Endothelial cell of umbilical vein (primary cell): ENCODE results near the gene E2F2. TPM values are rescaled to one million over a fixed set of nuclear protein-coding genes. Genes with fewer than 3 reads are reported as not detected.

Experiments
- BruUV-seq: library from RNA; stranded (reverse); fragments of 400-500 nt; replicated peaks from 2 replicates; lab custom pipeline; 2021; lab: Mats Ljungman, UMichigan
- CTCF ChIA-PET: fragments of 300-600, 350-600 bp; sonication (Branson Sonifier 250); formaldehyde crosslinking; loops from one replicate; lab custom pipeline; 2021; ENCODE audit warnings: antibody characterized with exemption, inconsistent platforms; lab: Charles Lee
- POLR2A ChIA-PET: fragments of 300-600, 350-600 bp; sonication (Branson Sonifier 250); formaldehyde crosslinking; loops from one replicate; lab custom pipeline; 2021; ENCODE audit warnings: antibody characterized with exemption, inconsistent platforms; lab: Charles Lee
- DNase-seq: peaks from one replicate; pipeline ENCODE4 v3.0.0-alpha.2; 2011; ENCODE audit warnings: low read depth, low spot score
- FAIRE-seq: peaks from 2 replicates; lab custom pipeline; 2011; peaks lifted over from hg19 to GRCh38; lab: Jason Lieb, UNC
- H2AFZ ChIP-seq: 2 replicates; pipeline ENCODE4 v1.6.0; 2012; ENCODE audit warnings: low read depth, low read length, control low read depth, inconsistent platforms
- H3K27ac ChIP-seq: 2 replicates; pipeline ENCODE4 v1.5.1; 2011; ENCODE audit warnings: low read depth, mild to moderate bottlenecking, control low read depth, low read length, moderate library complexity; ENCODE audit not compliant: insufficient read depth
- H3K27me3 ChIP-seq, 2 experiments: 2 replicates each; pipeline versions ENCODE4 v1.6.0 to v1.6.1; 2011; ENCODE audit warnings: low read length in 2 of 2, mixed read lengths in 1 of 2; ENCODE audit not compliant: control insufficient read depth in 2 of 2, insufficient read depth in 2 of 2
- H3K36me3 ChIP-seq, 2 experiments: 2 replicates in 1 of 2; 3 replicates in 1 of 2; pipeline ENCODE4 v1.5.1; 2011; ENCODE audit warnings: low read length in 2 of 2, mild to moderate bottlenecking in 1 of 2, moderate library complexity in 1 of 2; ENCODE audit not compliant: control insufficient read depth in 2 of 2, insufficient read depth in 2 of 2; ENCODE audit errors: extremely low read depth in 1 of 2
- H3K4me1 ChIP-seq: 3 replicates; pipeline ENCODE4 v1.5.1; 2011; ENCODE audit warnings: mild to moderate bottlenecking, low read length; ENCODE audit not compliant: control insufficient read depth, insufficient read depth; ENCODE audit errors: extremely low read depth
- H3K4me2 ChIP-seq: 2 replicates; pipeline ENCODE4 v1.6.1; 2011; ENCODE audit warnings: low read length, control low read depth, mixed read lengths; ENCODE audit not compliant: insufficient read depth
- H3K4me3 ChIP-seq, 3 experiments: fragments of 200-600 bp in 1 of 3; sonication (generic), shearing (Covaris generic) in 1 of 3; replicated peaks in 1 of 3; 2 replicates each; pipeline ENCODE4 v1.5.1; 2011 to 2016; ENCODE audit warnings: control low read depth in 3 of 3, low read length in 3 of 3, mild to moderate bottlenecking in 2 of 3, inconsistent platforms in 1 of 3, low read depth in 1 of 3, moderate library complexity in 1 of 3; ENCODE audit not compliant: insufficient read depth in 1 of 3
- H3K79me2 ChIP-seq: 2 replicates; pipeline ENCODE4 v1.6.0; 2012; ENCODE audit warnings: low read length, inconsistent platforms; ENCODE audit not compliant: control insufficient read depth, insufficient read depth
- H3K9ac ChIP-seq: replicated peaks from 2 replicates; pipeline ENCODE3; 2011; ENCODE audit warnings: low read length, control low read depth; ENCODE audit not compliant: insufficient read depth; ENCODE audit errors: extremely low read depth
- H3K9me1 ChIP-seq: replicated peaks from 3 replicates; pipeline ENCODE4 v1.6.0; 2011; ENCODE audit warnings: mild to moderate bottlenecking, low read length; ENCODE audit not compliant: control insufficient read depth, insufficient read depth; ENCODE audit errors: extremely low read depth
- H3K9me3 ChIP-seq: replicated peaks from 2 replicates; pipeline ENCODE4 v1.5.1; 2012; ENCODE audit warnings: low read length, inconsistent platforms; ENCODE audit not compliant: control insufficient read depth, insufficient read depth
- H4K20me1 ChIP-seq: replicated peaks from 2 replicates; pipeline ENCODE3; 2011; ENCODE audit warnings: mild to moderate bottlenecking, low read length; ENCODE audit not compliant: control insufficient read depth, insufficient read depth; ENCODE audit errors: extremely low read depth
- EZH2 ChIP-seq: IDR thresholded peaks from 2 replicates; pipeline ENCODE4 v1.6.1; 2012; ENCODE audit warnings: borderline replicate concordance, low read depth, mild to moderate bottlenecking, moderate library complexity, low read length, inconsistent platforms; ENCODE audit not compliant: severe bottlenecking
- FOS ChIP-seq: IDR thresholded peaks from 2 replicates; pipeline ENCODE4 v1.6.1; 2011; ENCODE audit warnings: mild to moderate bottlenecking, low read length, moderate library complexity, borderline replicate concordance; ENCODE audit not compliant: insufficient read depth
- GATA2 ChIP-seq: IDR thresholded peaks from 2 replicates; pipeline ENCODE4 v1.7.0; 2011; ENCODE audit warnings: low read depth, mild to moderate bottlenecking, moderate library complexity, mixed read lengths, low read length; ENCODE audit not compliant: insufficient read length, insufficient read depth
- JUN ChIP-seq: IDR thresholded peaks from 2 replicates; pipeline ENCODE4 v1.6.1; 2011; ENCODE audit warnings: borderline replicate concordance, low read depth; ENCODE audit not compliant: insufficient read length, insufficient read depth
- MYC ChIP-seq: IDR thresholded peaks from one replicate; pipeline ENCODE4 v1.6.1; 2011; ENCODE audit warnings: mild to moderate bottlenecking, low read depth, low read length
- POLR2A ChIP-seq: IDR thresholded peaks from 2 replicates; pipeline ENCODE4 v1.6.1; 2012; ENCODE audit warnings: low read depth, mild to moderate bottlenecking, control low read depth, low read length
- POLR2AphosphoS5 ChIP-seq: IDR thresholded peaks from 2 replicates; pipeline ENCODE4 v1.6.1; 2012; ENCODE audit warnings: low read depth, mild to moderate bottlenecking, control low read depth, low read length, moderate library complexity; ENCODE audit not compliant: insufficient read depth
- dilution Hi-C: fragments of 300-500 bp; cut with MboI; formaldehyde crosslinking; loops from one replicate; pipeline ENCODE4 v1.15.0; 2019; ENCODE audit warnings: low sequenced_read_pairs; ENCODE audit not compliant: extremely low pct_ligation_motif_present
- intact Hi-C: fragments of 100-400 bp; cut with micrococcal nuclease; formaldehyde crosslinking; loops from one replicate; pipeline ENCODE4 v1.10.0; 2022
- polyA plus RNA-seq, 4 experiments: library from polyadenylated mRNA; depleted of rRNA in 3 of 4; stranded (reverse) in 3 of 4; unstranded in 1 of 4; fragments of >200 nt; gene quantifications; 2 replicates each; pipeline versions ENCODE4 v1.2.1 to v1.2.3, GENCODE V29; 2011 to 2012; ENCODE audit warnings: missing spikeins in 1 of 4
- total RNA-seq: library from RNA; stranded (reverse); gene quantifications from 2 replicates; pipeline ENCODE4 v1.2.3, GENCODE V29; 2021
- TF ChIP-seq, protein P1 (sequence below), 2 donors: IDR thresholded peaks; 1 replicate in 1 of 2; 2 replicates in 1 of 2; pipeline ENCODE4 v1.5.1; 2011; ENCODE audit warnings: low read length in 2 of 2, mild to moderate bottlenecking in 2 of 2, moderate library complexity in 2 of 2, control low read depth in 1 of 2, inconsistent platforms in 1 of 2, low read depth in 1 of 2; ENCODE audit not compliant: insufficient read depth in 1 of 2; ENCODE audit errors: extremely low read depth in 1 of 2
- TF ChIP-seq, protein P2 (sequence below): IDR thresholded peaks from 2 replicates; pipeline ENCODE4 v1.6.1; 2011; ENCODE audit not compliant: insufficient read depth, insufficient read length

Gene E2F2
- total and polyA plus RNA-seq, 2 donors (not counting 3 experiments of a cell fraction or from before 2014, with no cell fraction given) = 1.1 to 5.6 TPM

DNA sequence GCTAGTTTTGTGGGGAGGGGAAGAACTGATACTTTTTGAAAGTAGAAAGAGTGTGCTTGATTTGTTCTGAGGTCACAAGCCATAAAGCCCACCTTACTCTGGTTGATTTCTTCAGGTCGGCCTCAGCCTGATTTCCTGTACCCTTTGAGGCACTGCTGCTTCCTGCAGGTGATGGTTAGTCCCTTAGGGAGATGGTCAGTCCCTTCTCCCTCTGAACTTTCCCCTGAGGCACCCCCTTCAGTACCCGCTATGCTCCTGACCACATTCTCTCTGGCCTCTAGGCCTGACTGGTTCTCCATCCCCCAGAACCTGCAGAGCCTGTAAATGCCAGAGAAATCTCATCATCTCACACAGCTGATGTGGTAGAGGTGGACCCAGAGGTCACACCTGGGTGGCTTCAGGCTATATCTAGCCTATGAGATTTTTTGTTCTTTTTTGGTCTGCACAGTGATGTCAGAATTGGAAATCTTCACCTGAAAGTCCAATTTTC lies 43.3 kb upstream of the E2F2 start:
- H3K4me2 ChIP-seq = no peak overlapping the region
- no peak for FAIRE-seq
- H3K9ac ChIP-seq = no peak overlapping the region
- no peak overlapping the region for H3K27ac ChIP-seq
- H3K36me3 ChIP-seq = no peaks in the 10 kb centered on the region
- H3K79me2 ChIP-seq = no peaks in the 10 kb centered on the region
- POLR2A ChIA-PET = no interaction called here
- H3K9me1 ChIP-seq = no peaks in the 10 kb centered on the region
- dilution Hi-C loops (no loop called here), intact Hi-C loops (no loop called here)
- H3K4me1 ChIP-seq = peaks cover 18% of the 10 kb centered on the region
- no peaks in the 10 kb centered on the region for H3K9me3 ChIP-seq
- no peaks in the 10 kb centered on the region for H4K20me1 ChIP-seq
- BruUV-seq = no TSS peak
- CTCF ChIA-PET = interaction anchor here (0.5 to 1.0 kb wide), 2 partner anchors 63 to 265 kb away, joined by 3 to 4 read pairs; no protein-coding TSS in a partner anchor
- no peaks in the 10 kb centered on the region for H3K27me3 ChIP-seq
- TF ChIP-seq, protein P1, sequence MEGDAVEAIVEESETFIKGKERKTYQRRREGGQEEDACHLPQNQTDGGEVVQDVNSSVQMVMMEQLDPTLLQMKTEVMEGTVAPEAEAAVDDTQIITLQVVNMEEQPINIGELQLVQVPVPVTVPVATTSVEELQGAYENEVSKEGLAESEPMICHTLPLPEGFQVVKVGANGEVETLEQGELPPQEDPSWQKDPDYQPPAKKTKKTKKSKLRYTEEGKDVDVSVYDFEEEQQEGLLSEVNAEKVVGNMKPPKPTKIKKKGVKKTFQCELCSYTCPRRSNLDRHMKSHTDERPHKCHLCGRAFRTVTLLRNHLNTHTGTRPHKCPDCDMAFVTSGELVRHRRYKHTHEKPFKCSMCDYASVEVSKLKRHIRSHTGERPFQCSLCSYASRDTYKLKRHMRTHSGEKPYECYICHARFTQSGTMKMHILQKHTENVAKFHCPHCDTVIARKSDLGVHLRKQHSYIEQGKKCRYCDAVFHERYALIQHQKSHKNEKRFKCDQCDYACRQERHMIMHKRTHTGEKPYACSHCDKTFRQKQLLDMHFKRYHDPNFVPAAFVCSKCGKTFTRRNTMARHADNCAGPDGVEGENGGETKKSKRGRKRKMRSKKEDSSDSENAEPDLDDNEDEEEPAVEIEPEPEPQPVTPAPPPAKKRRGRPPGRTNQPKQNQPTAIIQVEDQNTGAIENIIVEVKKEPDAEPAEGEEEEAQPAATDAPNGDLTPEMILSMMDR (IDR thresholded peaks at IDR 0.05; ENCODE audit: extremely low read depth in 1 of 2, insufficient read depth in 1 of 2, low read depth in 1 of 2, low read length in 2 of 2) = no peak
- TF ChIP-seq, protein P2, sequence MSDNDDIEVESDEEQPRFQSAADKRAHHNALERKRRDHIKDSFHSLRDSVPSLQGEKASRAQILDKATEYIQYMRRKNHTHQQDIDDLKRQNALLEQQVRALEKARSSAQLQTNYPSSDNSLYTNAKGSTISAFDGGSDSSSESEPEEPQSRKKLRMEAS = no peak
- TF ChIP-seq POLR2AphosphoS5 = no peak
- no peak for TF ChIP-seq JUN
- TF ChIP-seq FOS = no peak
- no peak for TF ChIP-seq MYC
- no peak for TF ChIP-seq EZH2
- TF ChIP-seq POLR2A = no peak
- TF ChIP-seq GATA2 = no peak
- no peak overlapping the region for H2AFZ ChIP-seq
- no peak overlapping the region for H3K4me3 ChIP-seq
- no peak for DNase-seq
